Breast epithelium (tissue), 3 donors: Measurements from ENCODE around the gene XRCC6.

Experiments used
- CTCF ChIP-seq, 3 donors: fragments of 450-650 bp; IDR thresholded peaks; one replicate each; pipeline ENCODE4 v1.5.1; 2016 to 2017; ENCODE audit warnings: antibody characterized with exemption in 3 of 3, mild to moderate bottlenecking in 3 of 3, moderate library complexity in 3 of 3
- POLR2A ChIP-seq: fragments of 450-650 bp; IDR thresholded peaks from one replicate; pipeline ENCODE4 v1.6.1; 2016; ENCODE audit warnings: antibody characterized with exemption, mild to moderate bottlenecking, moderate library complexity
- POLR2AphosphoS5 ChIP-seq, 3 donors: sonication (generic); formaldehyde crosslinking; IDR thresholded peaks; one replicate each; pipeline ENCODE4 v1.6.1; 2017; ENCODE audit warnings: antibody characterized with exemption in 3 of 3

- TF ChIP-seq CTCF (IDR thresholded peaks at IDR 0.05) (no peak), POLR2AphosphoS5 (IDR thresholded peaks at IDR 0.05) (no peak), POLR2A (no peak)
Observed at GRCh38 chr22:41619979-41620588, 1.0 kb upstream of the XRCC6 start.
